Neural cell (in vitro differentiated cells): Measurements from ENCODE around the gene C1orf115. TPM values are rescaled to one million over a fixed set of nuclear protein-coding genes. Genes with fewer than 3 reads are reported as not detected.

Experiments used
- H2AFZ ChIP-seq: fragments of 200-600, 300-800 bp; sonication (generic), shearing (Covaris generic); 2 replicates; pipeline ENCODE4 v1.6.0; 2014; ENCODE audit warnings: low read depth, mild to moderate bottlenecking, antibody characterized with exemption, low read length, moderate library complexity
- H3F3A ChIP-seq: fragments of 200-600 bp; shearing (Covaris generic); 2 replicates; pipeline ENCODE4 v1.6.1; 2016; ENCODE audit warnings: mild to moderate bottlenecking, moderate library complexity, mixed read lengths, antibody characterized with exemption, low read length; ENCODE audit not compliant: insufficient read depth, poor library complexity, severe bottlenecking
- H3K27ac ChIP-seq: fragments of 200-600, 300-800 bp; sonication (generic), shearing (Covaris generic); 2 replicates; pipeline ENCODE4 v1.5.1; 2014; ENCODE audit warnings: mild to moderate bottlenecking, low read length, moderate library complexity
- H3K27me3 ChIP-seq: fragments of 300-800, 200-600 bp; sonication (generic), shearing (Covaris generic); 2 replicates; pipeline ENCODE4 v1.6.0; 2014; ENCODE audit warnings: mild to moderate bottlenecking, low read depth, low read length, moderate library complexity; ENCODE audit not compliant: insufficient read depth
- H3K36me3 ChIP-seq: fragments of 300-800, 200-600 bp; sonication (generic), shearing (Covaris generic); 2 replicates; pipeline ENCODE4 v1.5.1; 2014; ENCODE audit warnings: mild to moderate bottlenecking, antibody characterized with exemption, low read length, moderate library complexity; ENCODE audit not compliant: insufficient read depth
- H3K4me2 ChIP-seq: fragments of 300-800, 200-600 bp; sonication (generic), shearing (Covaris generic); 2 replicates; pipeline ENCODE4 v1.6.0; 2014; ENCODE audit warnings: mild to moderate bottlenecking, low read length
- H3K4me3 ChIP-seq: fragments of 300-800, 200-600 bp; sonication (generic), shearing (Covaris generic); 2 replicates; pipeline ENCODE4 v1.5.1; 2014; ENCODE audit warnings: mild to moderate bottlenecking, low read length, moderate library complexity
- H3K79me2 ChIP-seq: fragments of 200-600 bp; shearing (Covaris generic); replicated peaks from 2 replicates; pipeline ENCODE4 v1.6.0; 2014; ENCODE audit warnings: mild to moderate bottlenecking, low read length, moderate library complexity; ENCODE audit not compliant: insufficient read depth
- H3K9ac ChIP-seq: fragments of 300-800, 200-600 bp; sonication (generic), shearing (Covaris generic); 2 replicates; pipeline ENCODE4 v1.6.1; 2016; ENCODE audit warnings: mild to moderate bottlenecking, low read length, mixed read lengths
- H3K9me2 ChIP-seq: fragments of 200-600 bp; shearing (Covaris generic); 2 replicates; pipeline ENCODE4 v1.6.1; 2016; ENCODE audit warnings: mild to moderate bottlenecking, low read length, mixed read lengths; ENCODE audit not compliant: insufficient read depth
- H3K9me3 ChIP-seq: fragments of 200-600, 300-800 bp; sonication (generic), shearing (Covaris generic); 2 replicates; pipeline ENCODE4 v1.6.1; 2016; ENCODE audit warnings: mild to moderate bottlenecking, mixed run types, low read length, moderate library complexity, mixed read lengths
- H4K20me1 ChIP-seq: fragments of 200-600 bp; shearing (Covaris generic); 2 replicates; pipeline ENCODE4 v1.6.1; 2016; ENCODE audit warnings: mild to moderate bottlenecking, mixed run types; ENCODE audit not compliant: insufficient read depth
- CTCF ChIP-seq: fragments of 450-650 bp; IDR thresholded peaks from 2 replicates; pipeline ENCODE4 v1.5.1; 2014; ENCODE audit warnings: antibody characterized with exemption, mild to moderate bottlenecking, moderate library complexity; ENCODE audit not compliant: poor library complexity, severe bottlenecking
- EP300 ChIP-seq: fragments of 450-650 bp; conservative IDR thresholded peaks from 2 replicates; pipeline ENCODE4 v1.6.1; 2014; ENCODE audit warnings: antibody characterized with exemption, mild to moderate bottlenecking, moderate library complexity; ENCODE audit not compliant: poor library complexity, severe bottlenecking
- EZH2 ChIP-seq: fragments of 200-600, 300-800 bp; shearing (Covaris generic), sonication (generic); IDR thresholded peaks from 2 replicates; pipeline ENCODE4 v1.6.1; 2014; ENCODE audit warnings: antibody characterized with exemption, low read length, borderline replicate concordance, mild to moderate bottlenecking; ENCODE audit not compliant: insufficient read depth, poor library complexity, severe bottlenecking
- MXI1 ChIP-seq: fragments of 450-650 bp; conservative IDR thresholded peaks from 2 replicates; pipeline ENCODE4 v1.6.1; 2014; ENCODE audit warnings: antibody characterized with exemption, mild to moderate bottlenecking; ENCODE audit not compliant: poor library complexity, severe bottlenecking
- POLR2AphosphoS5 ChIP-seq: IDR thresholded peaks from 2 replicates; pipeline ENCODE4 v1.6.1; 2012
- RAD21 ChIP-seq: fragments of 450-650 bp; conservative IDR thresholded peaks from 2 replicates; pipeline ENCODE4 v1.6.1; 2014; ENCODE audit warnings: antibody characterized with exemption, mild to moderate bottlenecking, moderate library complexity
- SMC3 ChIP-seq: fragments of 450-650 bp; conservative IDR thresholded peaks from 2 replicates; pipeline ENCODE4 v1.6.1; 2014; ENCODE audit warnings: antibody characterized with exemption, mild to moderate bottlenecking, moderate library complexity; ENCODE audit not compliant: poor library complexity
- TAF1 ChIP-seq: IDR thresholded peaks from 2 replicates; pipeline ENCODE4 v1.6.1; 2012; ENCODE audit warnings: low read depth
- polyA plus RNA-seq: library from polyadenylated mRNA; depleted of rRNA; stranded (reverse); fragments of >200 nt; gene quantifications from 2 replicates; pipeline ENCODE4 v1.2.3, GENCODE V29; 2014
- TF ChIP-seq, protein P1 (sequence below): IDR thresholded peaks from 2 replicates; pipeline ENCODE4 v1.6.1; 2012; ENCODE audit warnings: borderline replicate concordance

Gene C1orf115
- polyA plus RNA-seq, 1 donor from 2014 or later: 0.88 TPM

- Histone ChIP-seq H3F3A (no peaks in the 10 kb centered on the region), H3K9me2 (no peaks in the 10 kb centered on the region), H3K27me3 (no peaks in the 10 kb centered on the region), H3K4me2 (no peak overlapping the region), H2AFZ (no peak overlapping the region), H3K9me3 (no peaks in the 10 kb centered on the region), H3K9ac (no peak overlapping the region), H3K4me3 (no peak overlapping the region), H3K36me3 (no peaks in the 10 kb centered on the region), H3K79me2 (no peaks in the 10 kb centered on the region), H4K20me1 (no peaks in the 10 kb centered on the region), H3K27ac (no peak overlapping the region)
- no peak for TF ChIP-seq RAD21
- TF ChIP-seq TAF1: no peak
- TF ChIP-seq SMC3: no peak
- TF ChIP-seq, protein P1, sequence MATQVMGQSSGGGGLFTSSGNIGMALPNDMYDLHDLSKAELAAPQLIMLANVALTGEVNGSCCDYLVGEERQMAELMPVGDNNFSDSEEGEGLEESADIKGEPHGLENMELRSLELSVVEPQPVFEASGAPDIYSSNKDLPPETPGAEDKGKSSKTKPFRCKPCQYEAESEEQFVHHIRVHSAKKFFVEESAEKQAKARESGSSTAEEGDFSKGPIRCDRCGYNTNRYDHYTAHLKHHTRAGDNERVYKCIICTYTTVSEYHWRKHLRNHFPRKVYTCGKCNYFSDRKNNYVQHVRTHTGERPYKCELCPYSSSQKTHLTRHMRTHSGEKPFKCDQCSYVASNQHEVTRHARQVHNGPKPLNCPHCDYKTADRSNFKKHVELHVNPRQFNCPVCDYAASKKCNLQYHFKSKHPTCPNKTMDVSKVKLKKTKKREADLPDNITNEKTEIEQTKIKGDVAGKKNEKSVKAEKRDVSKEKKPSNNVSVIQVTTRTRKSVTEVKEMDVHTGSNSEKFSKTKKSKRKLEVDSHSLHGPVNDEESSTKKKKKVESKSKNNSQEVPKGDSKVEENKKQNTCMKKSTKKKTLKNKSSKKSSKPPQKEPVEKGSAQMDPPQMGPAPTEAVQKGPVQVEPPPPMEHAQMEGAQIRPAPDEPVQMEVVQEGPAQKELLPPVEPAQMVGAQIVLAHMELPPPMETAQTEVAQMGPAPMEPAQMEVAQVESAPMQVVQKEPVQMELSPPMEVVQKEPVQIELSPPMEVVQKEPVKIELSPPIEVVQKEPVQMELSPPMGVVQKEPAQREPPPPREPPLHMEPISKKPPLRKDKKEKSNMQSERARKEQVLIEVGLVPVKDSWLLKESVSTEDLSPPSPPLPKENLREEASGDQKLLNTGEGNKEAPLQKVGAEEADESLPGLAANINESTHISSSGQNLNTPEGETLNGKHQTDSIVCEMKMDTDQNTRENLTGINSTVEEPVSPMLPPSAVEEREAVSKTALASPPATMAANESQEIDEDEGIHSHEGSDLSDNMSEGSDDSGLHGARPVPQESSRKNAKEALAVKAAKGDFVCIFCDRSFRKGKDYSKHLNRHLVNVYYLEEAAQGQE: no peak
- TF ChIP-seq POLR2AphosphoS5: no peak
- no peak for TF ChIP-seq EZH2
- TF ChIP-seq CTCF: no peak
- TF ChIP-seq EP300: no peak
- TF ChIP-seq MXI1: no peak
Observed at GRCh38 chr1:220677251-220677650, 12.9 kb upstream of the C1orf115 start.

DNA sequence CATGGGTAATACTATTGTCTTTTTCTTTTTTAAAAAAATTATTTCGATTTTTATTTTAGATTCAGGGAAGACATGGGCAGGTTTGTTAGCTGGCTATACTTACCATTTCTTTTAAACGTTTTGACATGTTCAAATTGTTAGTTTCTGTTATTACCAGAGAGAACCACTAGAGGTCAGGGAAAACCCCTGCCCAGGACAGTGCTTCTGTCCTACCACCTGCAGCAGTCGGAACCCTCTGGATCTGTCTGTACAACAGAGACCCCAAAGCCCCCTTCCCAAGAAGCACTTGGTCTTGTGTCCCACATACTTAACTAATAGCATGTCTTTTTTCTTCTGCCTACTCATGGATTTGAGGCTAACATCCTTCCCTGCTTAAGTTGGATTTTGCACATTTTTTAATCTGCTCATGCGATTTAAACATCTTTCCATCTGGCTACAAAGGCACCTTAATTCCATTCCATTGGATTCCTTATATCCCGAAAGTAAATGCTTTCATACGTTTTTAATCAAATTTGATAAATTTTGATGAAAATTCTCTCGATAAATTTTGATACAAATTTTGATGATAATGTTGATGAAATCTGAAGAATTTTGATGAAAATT, 10.0 kb upstream of the C1orf115 start:
- H3K4me3 ChIP-seq: no peak overlapping the region
- no peak overlapping the region for H3K9ac ChIP-seq
- no peaks in the 10 kb centered on the region for H3F3A ChIP-seq
- H4K20me1 ChIP-seq: no peaks in the 10 kb centered on the region
- no peak overlapping the region for H3K4me2 ChIP-seq
- no peaks in the 10 kb centered on the region for H3K27me3 ChIP-seq
- no peaks in the 10 kb centered on the region for H3K36me3 ChIP-seq
- no peak overlapping the region for H3K27ac ChIP-seq
- no peaks in the 10 kb centered on the region for H3K79me2 ChIP-seq
- H3K9me2 ChIP-seq: no peaks in the 10 kb centered on the region
- H2AFZ ChIP-seq: no peak overlapping the region
- H3K9me3 ChIP-seq: no peaks in the 10 kb centered on the region
- TF ChIP-seq SMC3: peak; percentile 64
- TF ChIP-seq, protein P1: no peak
- no peak for TF ChIP-seq TAF1
- TF ChIP-seq RAD21: peak; percentile 58
- peak; percentile 70 for TF ChIP-seq CTCF
